ENCODE measurements around the gene OCA2. TPM values are rescaled to one million over a fixed set of nuclear protein-coding genes. Genes with fewer than 3 reads are reported as not detected.
"Not testable (repeated sequence)": the region's sequence is repeated elsewhere in the genome, so short reads cannot be mapped to it uniquely, and the experiment has no call there.

OCA2 gene
- total and polyA plus RNA-seq, 2 experiments from 2014 or later, result not detected

- Histone ChIP-seq H3F3A (ENCODE audit: insufficient read depth) (no peaks in the 10 kb centered on the region), H4K20me1 (ENCODE audit: insufficient read depth) (no peaks in the 10 kb centered on the region), H3K27me3 (replicated peaks; ENCODE audit: insufficient read depth) (no peaks in the 10 kb centered on the region), H3K4me2 (ENCODE audit: unreplicated experiment) (no peak overlapping the region), H2AFZ (no peak overlapping the region), H3K4me1 (ENCODE audit: insufficient read depth) (no peaks in the 10 kb centered on the region), H3K9ac (no peak overlapping the region), H3K9me3 (ENCODE audit: low read depth) (no peaks in the 10 kb centered on the region), H3K9me2 (ENCODE audit: insufficient read depth) (no peaks in the 10 kb centered on the region), H3K36me3 (ENCODE audit: low read depth) (no peaks in the 10 kb centered on the region), H3K27ac (no peak overlapping the region), H3K79me2 (ENCODE audit: insufficient read depth) (no peaks in the 10 kb centered on the region), H3K4me3 (no peak overlapping the region)
- in situ Hi-C loops (cut with MboI), result no loop called here
- no peak for TF ChIP-seq EZH2phosphoT487 (IDR thresholded peaks at IDR 0.05; ENCODE audit: insufficient read depth, low read depth)
- TF ChIP-seq EZH2 (IDR thresholded peaks at IDR 0.05; ENCODE audit: insufficient read depth, poor library complexity, severe bottlenecking), result no peak
- 44% methylated on average over 7 of the region's 7 CpGs for WGBS, 2 experiments (ENCODE audit: low coverage in 1 of 2, low lambda C conversion rate in 2 of 2, missing lambda C conversion rate in 2 of 2)
- no peak for DNase-seq
Observed at GRCh38 chr15:28013480-28013879, 85.6 kb downstream of the OCA2 start.

DNA sequence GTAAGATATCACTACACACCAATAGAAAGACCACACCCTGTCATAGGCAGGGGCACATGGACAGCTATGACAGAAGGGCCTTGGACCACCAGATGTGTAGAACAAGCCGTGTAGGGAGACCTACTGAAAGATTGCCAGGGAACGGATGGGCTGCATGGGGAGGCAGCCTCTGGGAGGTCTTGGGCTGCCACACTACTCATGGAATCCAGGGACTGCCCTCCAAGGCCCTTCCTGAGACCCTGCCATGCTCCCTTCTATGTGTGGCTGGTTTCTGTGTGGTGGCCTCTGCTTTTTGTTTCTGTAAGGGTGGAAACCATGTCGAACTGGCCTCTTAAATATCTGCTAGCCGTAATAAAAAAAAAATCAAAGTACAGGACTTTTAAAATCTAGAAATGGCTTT, 86.9 kb downstream of the OCA2 start:
- WGBS, 2 experiments (ENCODE audit: low coverage in 1 of 2, low lambda C conversion rate in 2 of 2, missing lambda C conversion rate in 2 of 2), result 28 to 49% methylated on average over 4 of the region's 4 CpGs
- in situ Hi-C loops (cut with MboI), result no loop called here

GRCh38 chr15:28008175-28008574, 90.9 kb downstream of the OCA2 start:
- H3K27me3 ChIP-seq (replicated peaks; ENCODE audit: insufficient read depth); in situ Hi-C loops (cut with MboI); H3K4me3 ChIP-seq; DNase-seq; H3K36me3 ChIP-seq (ENCODE audit: low read depth); H3K79me2 ChIP-seq (ENCODE audit: insufficient read depth); H3K9ac ChIP-seq; H4K20me1 ChIP-seq (ENCODE audit: insufficient read depth); H3K4me1 ChIP-seq (ENCODE audit: insufficient read depth); H3K9me3 ChIP-seq (ENCODE audit: low read depth); H3F3A ChIP-seq (ENCODE audit: insufficient read depth); H2AFZ ChIP-seq; H3K4me2 ChIP-seq (ENCODE audit: unreplicated experiment); H3K27ac ChIP-seq; H3K9me2 ChIP-seq (ENCODE audit: insufficient read depth): not testable (repeated sequence)
- WGBS, 2 experiments (ENCODE audit: low coverage in 1 of 2, low lambda C conversion rate in 2 of 2, missing lambda C conversion rate in 2 of 2), result 8 to 11% methylated on average over 2 of the region's 2 CpGs

More for the DNA sequence above, 86.9 kb downstream of the OCA2 start:
- no peak overlapping the region for H3K9ac ChIP-seq
- no peaks in the 10 kb centered on the region for H3K9me3 ChIP-seq (ENCODE audit: low read depth)
- DNase-seq, result no peak
- no peak overlapping the region for H2AFZ ChIP-seq
- no peaks in the 10 kb centered on the region for H3K27me3 ChIP-seq (replicated peaks; ENCODE audit: insufficient read depth)
- no peaks in the 10 kb centered on the region for H3K36me3 ChIP-seq (ENCODE audit: low read depth)
- H3K27ac ChIP-seq, result no peak overlapping the region
- no peak overlapping the region for H3K4me2 ChIP-seq (ENCODE audit: unreplicated experiment)
- no peak overlapping the region for H3K4me3 ChIP-seq
- no peaks in the 10 kb centered on the region for H3K4me1 ChIP-seq (ENCODE audit: insufficient read depth)
- no peak for TF ChIP-seq EZH2 (IDR thresholded peaks at IDR 0.05; ENCODE audit: insufficient read depth, poor library complexity, severe bottlenecking)
- TF ChIP-seq EZH2phosphoT487 (IDR thresholded peaks at IDR 0.05; ENCODE audit: insufficient read depth, low read depth), result no peak
- H4K20me1 ChIP-seq (ENCODE audit: insufficient read depth), result no peaks in the 10 kb centered on the region
- no peaks in the 10 kb centered on the region for H3K9me2 ChIP-seq (ENCODE audit: insufficient read depth)
- no peaks in the 10 kb centered on the region for H3K79me2 ChIP-seq (ENCODE audit: insufficient read depth)
- no peaks in the 10 kb centered on the region for H3F3A ChIP-seq (ENCODE audit: insufficient read depth)

GRCh38 chr15:28006116-28006905, 92.8 kb downstream of the OCA2 start:
- H3K4me3 ChIP-seq, result no peak overlapping the region
- no peaks in the 10 kb centered on the region for H3F3A ChIP-seq (ENCODE audit: insufficient read depth)
- no peak for DNase-seq
- 56 to 58% methylated on average over 9 of the region's 9 CpGs for WGBS, 2 experiments (ENCODE audit: low coverage in 1 of 2, low lambda C conversion rate in 2 of 2, missing lambda C conversion rate in 2 of 2)
- no peaks in the 10 kb centered on the region for H3K79me2 ChIP-seq (ENCODE audit: insufficient read depth)
- no peak overlapping the region for H2AFZ ChIP-seq
- in situ Hi-C loops (cut with MboI), result no loop called here
- no peaks in the 10 kb centered on the region for H3K4me1 ChIP-seq (ENCODE audit: insufficient read depth)
- H3K9me3 ChIP-seq (ENCODE audit: low read depth), result no peaks in the 10 kb centered on the region
- H3K36me3 ChIP-seq (ENCODE audit: low read depth), result no peaks in the 10 kb centered on the region
- TF ChIP-seq EZH2phosphoT487 (IDR thresholded peaks at IDR 0.05; ENCODE audit: insufficient read depth, low read depth) (no peak), EZH2 (IDR thresholded peaks at IDR 0.05; ENCODE audit: insufficient read depth, poor library complexity, severe bottlenecking) (no peak)
- no peak overlapping the region for H3K9ac ChIP-seq
- H3K27me3 ChIP-seq (replicated peaks; ENCODE audit: insufficient read depth), result no peaks in the 10 kb centered on the region
- no peaks in the 10 kb centered on the region for H4K20me1 ChIP-seq (ENCODE audit: insufficient read depth)
- H3K9me2 ChIP-seq (ENCODE audit: insufficient read depth), result no peaks in the 10 kb centered on the region
- no peak overlapping the region for H3K27ac ChIP-seq
- no peak overlapping the region for H3K4me2 ChIP-seq (ENCODE audit: unreplicated experiment)

Data from GM23248 (cell line).